NCI-H748 (cell line): ENCODE results near the gene OCIAD2.
"Not testable (repeated sequence)": the region's sequence is repeated elsewhere in the genome, so short reads cannot be mapped to it uniquely, and the experiment has no call there.

ENCODE experiments used
- DNase-seq: peaks from one replicate; lab custom pipeline; 2025; ENCODE audit not compliant: unreplicated experiment; lab: John Stamatoyannopoulos, UW

The OCIAD2 gene, protein sequence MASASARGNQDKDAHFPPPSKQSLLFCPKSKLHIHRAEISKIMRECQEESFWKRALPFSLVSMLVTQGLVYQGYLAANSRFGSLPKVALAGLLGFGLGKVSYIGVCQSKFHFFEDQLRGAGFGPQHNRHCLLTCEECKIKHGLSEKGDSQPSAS

DNA sequence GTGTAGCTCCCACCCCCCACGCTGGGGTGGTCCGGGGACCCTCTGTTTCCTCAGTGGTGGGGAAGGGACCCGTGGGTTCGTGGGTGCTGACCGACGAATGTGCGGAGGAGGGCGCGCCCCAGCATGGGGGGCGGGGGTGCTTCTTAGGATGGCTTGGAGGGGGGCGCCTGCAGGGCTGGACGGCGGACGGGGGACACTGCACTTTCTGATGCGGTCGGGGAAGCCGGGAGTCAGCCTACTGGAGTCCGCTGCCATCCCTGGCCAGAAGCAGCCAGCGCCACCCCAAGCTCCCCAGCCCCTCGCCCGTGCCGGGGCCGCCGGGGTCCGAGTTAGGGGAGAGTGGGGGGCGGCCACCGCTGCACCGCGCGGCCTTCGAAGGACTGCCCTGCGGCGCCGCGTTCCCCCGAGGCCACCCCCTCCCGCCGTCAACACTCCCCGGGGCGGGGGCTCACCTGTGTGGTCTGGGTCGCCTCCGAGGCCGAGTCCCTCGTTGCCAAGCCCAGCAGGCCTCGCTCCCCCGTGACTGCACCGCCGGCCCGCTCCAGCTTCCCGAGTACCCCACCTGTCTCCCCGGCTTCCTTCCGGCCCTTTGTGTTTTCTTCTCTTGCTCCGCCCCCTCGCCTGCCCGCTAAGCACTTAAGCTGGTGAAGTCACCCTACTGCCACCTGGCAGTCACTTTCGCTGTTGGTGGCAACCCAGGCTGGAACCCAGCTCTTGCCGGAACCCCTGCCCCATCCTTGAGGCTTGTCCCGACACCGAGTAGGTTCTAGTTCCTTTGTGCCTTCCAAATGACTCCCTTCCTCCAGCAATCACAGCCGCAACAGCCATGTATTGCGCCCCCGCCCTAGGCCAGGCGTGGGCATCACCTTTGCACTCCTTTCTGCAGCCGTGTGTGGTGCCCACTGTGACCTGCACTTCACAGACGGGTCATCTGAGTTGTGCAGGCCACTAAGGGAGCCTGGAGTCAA is at the start of gene OCIAD2:
Gene OCIAD2, minus strand, starts transcription at position 569 of the 968 bp plus-strand sequence. CDS start 2,225 bp downstream, outside the sequence.
- peak; percentile 85 for DNase-seq

DNA sequence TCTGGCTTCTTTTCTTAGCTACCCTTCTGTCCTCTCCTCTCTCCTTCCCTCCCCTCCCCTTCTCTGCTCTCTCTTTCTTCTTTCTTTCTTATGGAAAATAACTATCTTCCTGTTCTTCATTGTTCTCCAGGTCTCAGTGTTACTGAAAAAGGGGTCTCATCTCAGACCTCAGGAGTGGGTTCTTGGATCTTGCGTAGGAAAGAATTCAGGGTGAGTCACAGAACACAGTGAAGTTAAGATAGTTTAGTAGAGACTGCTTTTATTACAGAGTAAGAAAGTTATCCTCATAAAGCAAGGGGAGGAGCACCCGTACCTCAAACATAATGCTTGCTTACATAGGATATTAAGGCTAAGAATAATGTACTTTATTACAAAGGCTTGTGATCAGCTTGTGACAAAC is 47.7 kb upstream of the OCIAD2 start:
- no peak for DNase-seq

DNA sequence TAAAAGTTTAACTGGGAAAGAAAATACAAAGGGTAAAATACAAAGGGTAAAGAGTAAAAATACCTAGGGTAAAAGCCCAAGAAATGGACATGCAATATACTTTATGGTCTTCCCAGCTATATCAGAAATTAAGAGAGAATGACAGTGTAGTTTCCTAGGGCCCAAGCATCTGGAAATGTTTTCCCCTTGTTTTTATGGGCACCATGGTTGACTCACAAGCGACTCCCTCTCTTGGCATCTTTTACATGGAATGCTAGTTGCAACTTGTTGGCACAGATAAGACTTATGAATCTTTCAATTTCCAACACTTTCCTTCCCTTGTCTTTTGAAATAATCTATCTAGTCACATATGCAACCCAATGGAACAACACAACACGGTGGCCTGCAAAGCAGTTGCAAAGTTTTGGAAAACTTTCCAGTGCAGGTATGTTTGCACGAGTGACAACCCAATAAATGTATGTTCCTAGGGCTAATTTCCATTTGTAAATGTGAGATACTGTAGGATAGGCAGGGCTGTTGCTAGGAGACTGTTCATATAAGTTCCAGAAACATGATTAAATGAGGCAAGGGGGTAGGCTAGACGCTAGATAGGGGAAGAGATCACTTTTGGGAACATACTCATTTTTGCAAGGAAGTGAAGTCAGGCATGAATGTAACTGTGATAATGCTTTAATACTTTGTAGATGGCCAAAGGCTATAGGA is 43.1 kb upstream of the OCIAD2 start:
- no peak for DNase-seq

DNA sequence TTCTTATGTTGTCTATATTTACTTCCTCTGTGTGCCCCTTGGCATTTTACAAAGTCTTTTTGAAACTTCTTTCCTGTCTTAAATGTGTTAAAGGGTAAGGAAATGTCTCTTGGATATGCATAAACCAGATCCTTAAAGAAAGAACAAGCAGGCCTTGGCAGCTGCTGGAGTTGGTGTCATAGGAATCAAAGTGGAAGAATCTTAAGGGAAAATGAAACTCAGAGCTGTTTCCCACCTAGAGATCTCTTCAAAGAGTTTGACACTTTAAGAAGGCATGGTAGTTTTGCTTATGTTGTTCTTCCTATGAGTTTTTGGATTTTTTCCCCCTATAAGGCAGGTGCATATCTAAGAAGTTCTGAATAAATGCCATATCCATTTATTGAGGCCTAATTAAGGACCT is 42.5 kb upstream of the OCIAD2 start:
- DNase-seq = no peak

DNA sequence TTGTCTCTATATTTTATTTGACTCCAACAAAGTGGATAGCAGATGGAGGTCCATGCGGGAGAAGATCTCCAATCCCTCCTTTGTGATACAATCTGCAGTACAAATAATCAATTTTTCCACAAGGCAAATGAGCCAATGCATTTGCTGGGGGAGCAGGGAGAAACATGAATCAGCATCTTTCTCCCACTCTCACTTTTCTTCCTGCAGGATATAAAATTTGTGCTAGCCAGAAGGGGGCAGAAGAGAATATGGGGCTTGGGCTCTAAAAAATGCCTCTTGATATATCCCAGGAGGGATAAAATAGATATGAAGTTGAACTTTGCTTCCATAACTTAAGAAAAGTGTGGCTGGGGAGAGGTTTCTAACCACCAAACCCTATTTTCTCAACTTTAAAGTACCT is 41.2 kb upstream of the OCIAD2 start:
- DNase-seq = no peak

DNA sequence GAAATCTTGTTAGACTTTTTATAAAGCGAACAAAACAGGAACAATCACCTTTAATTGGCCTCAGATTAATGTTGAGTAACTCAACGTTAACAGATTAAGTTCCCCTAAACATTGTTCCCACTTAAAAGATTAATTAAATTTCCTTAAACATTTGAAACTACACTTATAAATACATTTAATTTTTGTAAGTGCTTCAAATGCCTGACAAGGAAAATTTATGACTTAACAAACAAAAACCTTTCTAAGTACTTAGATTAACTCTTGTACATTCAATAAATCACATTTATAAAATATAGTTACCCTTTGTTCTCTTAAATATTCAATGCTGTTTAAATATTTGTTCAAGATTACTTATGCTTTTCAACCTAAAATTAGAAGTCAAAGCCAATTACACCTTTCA is 39.4 kb upstream of the OCIAD2 start:
- DNase-seq = peak; percentile 26

DNA sequence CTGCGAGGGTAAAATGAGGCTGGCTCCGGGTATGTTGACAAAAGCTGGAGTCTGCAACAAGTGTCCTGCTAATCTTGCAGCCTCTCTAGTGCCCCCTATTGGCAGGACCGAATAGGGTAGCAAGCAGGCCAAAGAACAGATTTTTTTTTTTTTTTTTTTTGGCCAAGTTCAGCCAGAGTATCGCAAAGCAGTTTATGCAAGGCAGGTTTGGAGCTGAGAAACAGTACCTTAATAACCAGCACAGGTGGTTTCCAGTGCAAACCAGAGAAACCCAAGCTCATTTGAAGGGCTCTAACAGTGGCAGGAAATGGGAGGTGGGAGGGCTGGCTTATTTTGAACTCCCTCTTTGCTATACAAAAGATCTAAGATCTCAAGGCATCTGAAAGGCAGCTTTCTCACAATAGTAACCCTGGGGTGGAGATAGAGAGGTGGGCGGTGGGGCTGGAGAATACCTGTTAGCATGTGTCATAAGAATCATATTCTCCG is 38.2 kb upstream of the OCIAD2 start:
- peak; percentile 25 for DNase-seq

DNA sequence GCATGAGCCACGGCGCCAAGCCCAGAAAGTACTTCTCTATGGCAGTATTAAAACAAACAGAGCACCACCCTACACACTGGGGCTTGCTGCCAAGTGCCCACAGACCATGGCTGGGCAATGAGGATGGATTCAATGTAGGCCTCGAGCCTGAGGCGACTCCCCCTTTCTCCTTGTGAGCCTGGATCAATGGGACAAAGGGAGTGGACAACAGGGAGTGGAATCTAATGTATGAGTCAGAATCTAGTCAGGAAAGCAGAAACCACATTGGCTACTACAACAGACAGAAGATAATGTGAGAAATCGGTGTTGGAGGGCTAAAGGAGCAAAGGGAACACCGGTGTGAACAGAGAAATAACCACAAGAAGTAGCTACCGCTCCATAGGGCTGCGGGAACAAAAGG is 37.7 kb upstream of the OCIAD2 start:
- DNase-seq = peak; percentile 3

DNA sequence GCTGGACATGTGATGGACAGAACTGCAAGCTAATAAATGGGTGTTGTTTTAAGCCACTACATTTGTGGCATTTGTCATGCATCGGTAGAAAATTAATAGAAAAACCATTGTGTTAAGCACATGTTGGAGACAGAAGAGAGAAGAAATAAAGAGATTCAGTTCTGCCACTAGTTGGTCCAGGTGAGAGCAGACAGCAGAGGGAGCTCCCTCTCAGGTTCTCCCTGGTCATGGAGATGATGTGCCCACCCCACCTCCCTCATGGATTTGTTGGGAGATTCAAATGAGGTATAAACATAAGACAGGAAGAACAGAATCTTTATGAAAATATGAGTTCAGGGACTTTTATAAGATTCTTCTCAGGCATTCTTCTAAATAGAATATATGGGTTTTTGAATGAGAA is 36.8 kb upstream of the OCIAD2 start:
- DNase-seq = peak; percentile 18

DNA sequence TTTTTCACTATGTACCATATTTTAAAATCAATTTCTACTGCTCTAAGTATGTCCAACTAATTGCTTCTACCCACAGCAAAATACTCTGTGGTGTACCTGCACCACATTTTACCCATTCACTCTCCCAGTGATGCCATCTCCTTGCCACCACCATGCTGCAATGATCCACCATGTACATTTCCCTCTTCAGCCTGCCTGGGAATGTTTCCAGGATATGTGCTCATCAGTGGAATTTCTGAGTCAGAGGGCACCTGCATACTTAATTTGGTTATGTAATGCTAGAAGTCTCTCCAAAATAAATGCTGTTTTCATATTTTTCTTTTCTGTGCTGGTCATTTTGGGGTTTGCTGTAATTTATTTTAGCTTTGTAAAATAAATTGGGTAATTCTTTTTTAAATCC is 33.2 kb upstream of the OCIAD2 start:
- DNase-seq = no peak

DNA sequence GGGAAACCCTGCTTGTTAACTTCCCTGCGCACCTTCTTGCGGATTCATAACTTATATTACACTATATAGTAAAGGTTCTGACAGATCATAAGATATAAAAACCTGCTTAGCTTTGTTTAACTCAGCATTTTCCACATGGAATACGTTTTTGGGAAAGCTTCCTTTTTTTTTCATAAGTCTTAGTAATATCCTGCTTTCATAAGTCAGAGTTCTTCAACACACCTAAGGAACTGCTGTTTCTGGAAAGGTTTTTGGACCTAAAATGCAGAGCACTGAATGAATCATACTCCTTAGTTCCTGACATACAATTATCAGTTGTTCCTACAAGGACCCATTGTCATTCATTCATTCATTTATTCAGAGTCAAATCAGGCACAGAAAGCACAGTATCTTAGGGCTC is 32.3 kb upstream of the OCIAD2 start:
- no peak for DNase-seq

DNA sequence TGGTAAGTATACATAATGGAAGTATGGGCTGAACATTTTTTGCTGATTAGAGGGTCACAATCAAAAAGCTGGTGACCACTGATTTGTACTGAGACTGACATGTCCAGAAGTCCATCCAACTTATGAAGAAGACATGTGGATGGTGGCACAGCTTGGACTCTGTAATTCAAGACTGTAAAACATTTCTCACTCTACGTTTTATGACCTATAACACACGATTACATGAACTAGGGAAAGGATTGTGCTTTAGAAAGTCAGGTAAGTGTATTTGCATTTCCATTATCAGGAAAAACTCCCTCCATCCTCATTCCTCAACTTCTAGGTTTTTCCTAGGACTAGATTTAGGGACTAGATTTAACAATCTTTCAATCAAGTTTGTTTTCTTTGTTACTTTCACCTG is 30.5 kb upstream of the OCIAD2 start:
- DNase-seq = no peak

DNA sequence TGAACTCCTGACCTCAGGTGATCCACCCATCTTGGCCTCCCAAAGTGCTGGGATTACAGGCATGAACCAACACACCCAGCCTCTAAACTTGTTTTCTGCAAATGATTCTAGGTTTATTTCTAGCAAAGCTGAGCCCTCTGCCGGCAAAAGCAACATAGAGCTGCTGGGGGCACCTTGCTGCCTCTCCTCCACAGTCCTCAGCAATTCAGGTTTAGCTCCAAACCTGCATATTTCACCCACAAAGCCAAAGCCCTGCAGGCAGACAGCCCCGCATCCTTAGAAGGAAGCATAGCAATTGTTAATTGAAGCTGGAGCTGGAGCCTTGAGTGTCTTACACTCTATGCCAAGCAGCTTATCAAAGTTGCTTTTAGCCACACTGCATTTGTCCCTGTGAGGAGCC is 24.9 kb upstream of the OCIAD2 start:
- no peak for DNase-seq

DNA sequence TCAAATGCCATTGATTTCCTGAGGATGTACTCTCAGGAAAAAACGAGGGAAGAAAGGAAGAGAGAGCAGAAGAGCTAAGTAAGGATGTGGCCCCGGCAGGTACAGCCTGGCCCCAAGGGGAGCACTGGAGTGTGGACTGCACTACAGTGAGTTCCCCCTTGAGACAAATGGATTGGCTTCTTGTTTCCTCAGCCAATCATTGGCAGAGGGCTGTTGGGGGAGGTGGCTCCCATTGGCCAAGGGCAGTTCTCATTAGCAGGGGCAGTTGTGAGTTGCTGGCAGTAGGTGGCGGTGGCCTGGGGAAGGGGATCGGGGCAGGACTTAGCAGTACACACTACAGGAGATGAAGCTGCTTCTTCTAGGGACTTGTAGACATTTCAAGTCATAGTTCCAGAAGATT is 24.1 kb upstream of the OCIAD2 start:
- no peak for DNase-seq

DNA sequence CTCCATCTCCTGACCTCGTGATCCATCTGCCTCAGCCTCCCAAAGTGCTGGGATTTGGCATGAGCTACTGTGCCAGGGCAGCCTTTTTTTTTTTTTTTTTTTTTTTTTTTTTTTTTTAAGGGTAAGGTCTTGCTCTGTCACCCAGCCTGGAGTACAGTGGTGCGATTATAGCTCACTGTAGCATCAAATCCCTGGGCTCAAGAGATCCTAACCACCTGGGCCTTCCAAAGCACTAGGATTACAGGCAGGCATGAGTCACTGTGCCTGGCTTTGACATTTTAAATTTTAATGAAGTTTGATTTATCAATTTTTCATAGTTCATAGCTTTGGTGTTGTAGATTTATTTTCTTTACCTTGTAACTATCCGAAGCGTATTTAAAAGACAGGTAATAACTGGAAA is 17.8 kb upstream of the OCIAD2 start:
- DNase-seq = no peak

DNA sequence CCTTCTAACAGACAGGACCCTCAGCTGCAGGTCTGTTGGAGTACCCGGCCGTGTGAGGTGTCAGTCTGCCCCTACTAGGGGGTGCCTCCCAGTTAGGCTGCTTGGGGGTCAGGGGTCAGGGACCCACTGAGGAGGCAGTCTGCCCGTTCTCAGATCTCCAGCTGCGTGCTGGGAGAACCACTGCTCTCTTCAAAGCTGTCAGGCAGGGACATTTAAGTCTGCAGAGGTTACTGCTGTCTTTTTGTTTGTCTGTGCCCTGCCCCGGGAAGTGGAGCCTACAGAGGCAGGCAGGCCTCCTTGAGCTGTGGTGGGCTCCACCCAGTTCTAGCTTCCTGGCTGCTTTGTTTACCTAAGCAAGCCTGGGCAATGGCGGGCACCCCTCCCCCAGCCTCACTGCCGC is 16.5 kb upstream of the OCIAD2 start:
- not testable (repeated sequence) for DNase-seq

DNA sequence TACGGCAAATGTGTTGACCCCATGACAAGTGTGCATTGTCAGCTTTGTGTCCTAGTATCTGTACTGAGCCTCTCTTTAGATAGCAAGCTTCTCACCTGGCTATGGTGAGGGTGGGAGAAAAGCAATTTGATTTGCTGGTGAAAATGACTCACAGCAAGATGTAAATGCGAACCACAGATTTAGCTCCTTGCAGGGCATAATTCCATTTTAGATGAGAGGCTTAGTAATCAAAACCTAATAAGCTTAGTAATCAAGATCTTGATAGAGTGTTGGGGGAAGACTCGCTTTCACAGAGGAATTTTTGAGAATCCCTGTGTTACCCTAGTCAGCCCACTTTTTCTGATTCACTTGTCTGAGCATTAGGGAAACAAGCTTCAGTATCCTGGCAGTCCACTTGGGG is 7.7 kb upstream of the OCIAD2 start:
- no peak for DNase-seq

DNA sequence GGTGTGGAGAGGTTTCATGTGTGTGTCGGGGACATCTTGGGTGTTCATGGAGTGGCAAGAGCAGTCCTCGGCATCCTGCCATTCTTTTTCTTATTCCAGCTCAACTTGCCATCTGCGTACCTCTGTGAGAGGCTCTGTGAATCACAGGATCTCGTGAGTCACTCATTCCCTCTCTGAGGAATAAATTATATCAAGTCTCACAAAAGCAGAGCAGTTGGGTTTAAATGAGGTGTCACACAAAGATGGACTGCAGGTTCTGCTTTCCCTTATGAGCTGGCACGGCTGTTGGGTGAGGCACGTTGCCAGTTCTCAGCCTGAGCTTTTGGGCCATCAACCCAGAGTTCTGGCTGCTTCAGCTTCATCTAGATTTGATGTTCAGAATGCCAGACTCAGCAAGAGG is 6.8 kb upstream of the OCIAD2 start:
- DNase-seq = no peak

DNA sequence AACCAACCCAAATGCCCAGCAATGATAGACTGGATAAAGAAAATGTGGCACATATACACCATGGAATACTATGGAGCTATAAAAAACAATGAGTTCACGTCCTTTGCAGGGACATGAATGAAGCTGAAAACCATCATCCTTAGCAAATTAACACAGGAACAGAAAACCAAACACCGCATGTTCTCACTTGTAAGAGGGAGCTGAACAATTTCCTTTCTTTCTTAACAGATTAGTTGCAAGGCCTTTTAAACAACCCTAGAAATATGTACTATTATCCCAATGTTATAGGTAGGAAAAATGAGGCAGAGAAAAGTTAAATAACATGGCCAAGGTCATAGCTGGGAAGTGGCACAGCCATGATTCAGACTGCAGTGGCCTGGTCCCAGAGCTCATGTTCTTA is 5.8 kb upstream of the OCIAD2 start:
- no peak for DNase-seq

DNA sequence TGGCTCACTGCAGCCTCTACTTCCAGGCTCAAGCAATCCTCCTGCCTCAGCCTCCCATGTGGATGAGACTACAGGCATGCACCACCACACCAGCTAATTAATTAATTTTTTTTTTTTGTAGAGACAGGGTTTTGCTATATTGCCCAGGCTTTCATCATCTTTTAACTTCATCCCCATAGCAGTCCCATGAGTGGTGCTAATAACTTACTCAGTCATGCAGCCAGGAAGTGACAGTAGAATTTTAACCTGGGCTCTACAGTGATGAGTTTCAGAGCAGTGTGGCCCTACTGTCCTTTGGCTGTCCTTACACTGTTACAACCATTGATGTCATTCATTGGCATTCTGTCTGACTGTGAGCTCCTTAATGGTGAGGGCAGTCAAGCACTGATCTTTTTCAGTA is 3.9 kb upstream of the OCIAD2 start:
- no peak for DNase-seq

DNA sequence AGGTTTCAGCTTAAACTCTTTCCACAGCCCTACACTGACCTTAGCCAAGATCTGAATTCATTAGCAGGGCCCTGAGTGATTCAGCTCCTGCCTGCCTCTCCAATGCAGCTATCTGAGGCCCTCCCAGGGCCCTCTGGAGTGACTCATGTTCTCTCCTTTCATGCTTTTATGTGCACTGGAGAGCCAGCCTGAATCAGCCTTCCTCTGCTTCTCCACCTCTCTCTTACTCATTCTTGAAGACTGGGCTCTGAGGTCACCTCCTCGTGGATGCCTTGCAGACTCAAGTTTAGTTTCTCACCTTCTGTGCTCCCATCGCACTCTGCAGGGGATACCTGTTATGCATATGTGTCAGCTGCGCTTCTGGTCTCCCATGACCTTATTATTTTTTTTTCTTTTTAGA is 3.1 kb upstream of the OCIAD2 start:
- no peak for DNase-seq

DNA sequence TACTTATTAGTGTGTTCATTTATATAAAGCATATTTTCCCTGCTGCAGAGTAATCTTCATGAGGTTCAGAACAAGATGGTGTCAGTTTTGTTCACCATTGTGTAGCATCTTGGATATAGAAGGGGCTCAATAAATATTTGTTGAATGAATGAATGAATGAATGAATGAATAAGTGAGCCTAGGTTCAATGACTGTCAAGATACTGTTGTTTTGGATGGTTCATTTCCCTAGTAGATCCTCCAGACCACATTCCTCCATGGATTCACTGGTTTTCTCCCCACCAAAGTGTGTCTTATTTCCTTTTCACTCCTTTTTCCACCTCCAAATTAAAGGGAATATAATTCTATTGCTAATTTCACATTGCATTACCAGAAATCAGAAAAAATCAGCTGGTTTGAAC is 2.1 kb upstream of the OCIAD2 start:
- DNase-seq = no peak
